ENCODE data around the gene FAHD1.

Gene FAHD1

GRCh38 chr16:1810536-1810935 is 16.5 kb upstream of the FAHD1 start:
- Histone ChIP-seq H3K79me2 (peaks cover 16% of the 10 kb centered on the region), H3K4me3 (ENCODE audit: low read depth, low read length) (no peak overlapping the region), H3K27me3 (ENCODE audit: control insufficient read depth, insufficient read depth, low read length) (no peaks in the 10 kb centered on the region), H3K36me3 (ENCODE audit: control insufficient read depth, insufficient read depth, low read length) (no peaks in the 10 kb centered on the region), H3K9me3 (ENCODE audit: control insufficient read depth, low read length) (no peaks in the 10 kb centered on the region), H2AFZ (no peak overlapping the region), H3K27ac (no peak overlapping the region), H3K9ac (no peak overlapping the region), H3K4me2 (ENCODE audit: low read length) (no peak overlapping the region), H3K4me1 (no peaks in the 10 kb centered on the region)
- no peak for TF ChIP-seq CTCF (IDR thresholded peaks at IDR 0.05)

GRCh38 chr16:1812732-1813163 is 14.3 kb upstream of the FAHD1 start:
- Histone ChIP-seq H2AFZ (no peak overlapping the region), H3K9ac (no peak overlapping the region), H3K9me3 (ENCODE audit: control insufficient read depth, low read length) (no peaks in the 10 kb centered on the region), H3K36me3 (ENCODE audit: control insufficient read depth, insufficient read depth, low read length) (no peaks in the 10 kb centered on the region), H3K27ac (no peak overlapping the region), H3K4me3 (ENCODE audit: low read depth, low read length) (no peak overlapping the region), H3K4me1 (no peaks in the 10 kb centered on the region), H3K79me2 (peaks cover 16% of the 10 kb centered on the region), H3K4me2 (ENCODE audit: low read length) (no peak overlapping the region), H3K27me3 (ENCODE audit: control insufficient read depth, insufficient read depth, low read length) (no peaks in the 10 kb centered on the region)
- peak; percentile 32 for TF ChIP-seq CTCF (IDR thresholded peaks at IDR 0.05)

- no peak overlapping the region for H3K27ac ChIP-seq
- no peaks in the 10 kb centered on the region for H3K27me3 ChIP-seq (ENCODE audit: control insufficient read depth, insufficient read depth, low read length)
- H3K4me1 ChIP-seq = no peaks in the 10 kb centered on the region
- TF ChIP-seq CTCF (IDR thresholded peaks at IDR 0.05) = no peak
- H3K36me3 ChIP-seq (ENCODE audit: control insufficient read depth, insufficient read depth, low read length) = no peaks in the 10 kb centered on the region
- H3K9ac ChIP-seq = no peak overlapping the region
- H3K4me2 ChIP-seq (ENCODE audit: low read length) = no peak overlapping the region
- H2AFZ ChIP-seq = no peak overlapping the region
- H3K4me3 ChIP-seq (ENCODE audit: low read depth, low read length) = no peak overlapping the region
- no peaks in the 10 kb centered on the region for H3K9me3 ChIP-seq (ENCODE audit: control insufficient read depth, low read length)
- H3K79me2 ChIP-seq = peaks cover 12% of the 10 kb centered on the region
These were observed 11.5 kb upstream of the FAHD1 start for GRCh38 chr16:1815461-1815860.

GRCh38 chr16:1816396-1817275 is 10.4 kb upstream of the FAHD1 start:
- H3K4me3 ChIP-seq (ENCODE audit: low read depth, low read length) = no peak overlapping the region
- TF ChIP-seq CTCF (IDR thresholded peaks at IDR 0.05) = no peak
- H3K36me3 ChIP-seq (ENCODE audit: control insufficient read depth, insufficient read depth, low read length) = no peaks in the 10 kb centered on the region
- H3K9me3 ChIP-seq (ENCODE audit: control insufficient read depth, low read length) = no peaks in the 10 kb centered on the region
- H3K79me2 ChIP-seq = peaks cover 20% of the 10 kb centered on the region
- H3K27ac ChIP-seq = no peak overlapping the region
- no peak overlapping the region for H3K9ac ChIP-seq
- no peak overlapping the region for H2AFZ ChIP-seq
- H3K27me3 ChIP-seq (ENCODE audit: control insufficient read depth, insufficient read depth, low read length) = no peaks in the 10 kb centered on the region
- H3K4me2 ChIP-seq (ENCODE audit: low read length) = no peak overlapping the region
- H3K4me1 ChIP-seq = no peaks in the 10 kb centered on the region

- no peak overlapping the region for H3K27ac ChIP-seq
- peaks cover 24% of the 10 kb centered on the region for H3K79me2 ChIP-seq
- no peak overlapping the region for H3K4me2 ChIP-seq (ENCODE audit: low read length)
- no peaks in the 10 kb centered on the region for H3K36me3 ChIP-seq (ENCODE audit: control insufficient read depth, insufficient read depth, low read length)
- no peak for TF ChIP-seq CTCF (IDR thresholded peaks at IDR 0.05)
- no peaks in the 10 kb centered on the region for H3K4me1 ChIP-seq
- no peak overlapping the region for H3K9ac ChIP-seq
- no peak overlapping the region for H3K4me3 ChIP-seq (ENCODE audit: low read depth, low read length)
- no peak overlapping the region for H2AFZ ChIP-seq
- no peaks in the 10 kb centered on the region for H3K27me3 ChIP-seq (ENCODE audit: control insufficient read depth, insufficient read depth, low read length)
- no peaks in the 10 kb centered on the region for H3K9me3 ChIP-seq (ENCODE audit: control insufficient read depth, low read length)
These were observed 9.8 kb upstream of the FAHD1 start for GRCh38 chr16:1817276-1817589.

All from parathyroid adenoma (tissue), 2 donors.